IPS-15b (cell line): Measurements from ENCODE around the gene HK1.
A peak's percentile ranks its signal among the peaks of the same experiment; 100 is the strongest.

Experiments
- H3K27me3 ChIP-seq: one replicate; pipeline ENCODE4 v1.6.1; 2013; ENCODE audit warnings: low read length; ENCODE audit not compliant: control insufficient read depth, insufficient read depth
- H3K36me3 ChIP-seq: one replicate; pipeline ENCODE4 v1.6.1; 2013; ENCODE audit warnings: low read length; ENCODE audit not compliant: control insufficient read depth, insufficient read depth
- H3K4me1 ChIP-seq: one replicate; pipeline ENCODE4 v1.6.1; 2013; ENCODE audit warnings: mild to moderate bottlenecking, low read length; ENCODE audit not compliant: control insufficient read depth, insufficient read depth
- H3K4me3 ChIP-seq: one replicate; pipeline ENCODE4 v1.5.1; 2013; ENCODE audit warnings: low read depth, low read length
- H3K9ac ChIP-seq: one replicate; pipeline ENCODE4 v1.6.1; 2013; ENCODE audit warnings: low read depth, mild to moderate bottlenecking, low read length
- H3K9me3 ChIP-seq: one replicate; pipeline ENCODE4 v1.6.1; 2013; ENCODE audit warnings: mild to moderate bottlenecking, low read length; ENCODE audit not compliant: control insufficient read depth, insufficient read depth

The HK1 gene

DNA sequence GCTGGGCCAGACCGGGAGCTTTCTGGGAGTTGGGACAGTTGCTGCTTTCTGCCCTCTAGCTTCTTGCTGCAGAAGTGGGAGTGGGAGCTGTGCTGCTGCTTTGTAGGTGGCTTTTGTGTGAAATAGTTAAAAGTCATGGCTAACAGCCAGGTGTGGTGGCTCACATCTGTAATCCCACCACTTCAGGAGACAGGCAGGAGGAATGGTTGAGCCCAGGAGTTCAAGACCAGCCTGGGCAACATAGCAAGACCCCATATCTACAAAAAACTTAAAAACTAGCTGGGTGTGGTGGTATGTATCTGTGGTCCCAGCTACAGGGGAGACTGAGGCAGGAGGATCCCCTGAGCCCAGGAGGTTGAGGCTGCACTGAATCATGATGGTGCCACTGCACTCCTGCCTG lies 124.8 kb downstream of the HK1 start:
- peaks cover 26% of the 10 kb centered on the region for H3K36me3 ChIP-seq
- H3K9ac ChIP-seq, result no peak overlapping the region
- H3K9me3 ChIP-seq, result no peaks in the 10 kb centered on the region
- H3K4me1 ChIP-seq, result peaks cover 9% of the 10 kb centered on the region
- H3K4me3 ChIP-seq, result no peak overlapping the region
- peaks cover 2% of the 10 kb centered on the region for H3K27me3 ChIP-seq

DNA sequence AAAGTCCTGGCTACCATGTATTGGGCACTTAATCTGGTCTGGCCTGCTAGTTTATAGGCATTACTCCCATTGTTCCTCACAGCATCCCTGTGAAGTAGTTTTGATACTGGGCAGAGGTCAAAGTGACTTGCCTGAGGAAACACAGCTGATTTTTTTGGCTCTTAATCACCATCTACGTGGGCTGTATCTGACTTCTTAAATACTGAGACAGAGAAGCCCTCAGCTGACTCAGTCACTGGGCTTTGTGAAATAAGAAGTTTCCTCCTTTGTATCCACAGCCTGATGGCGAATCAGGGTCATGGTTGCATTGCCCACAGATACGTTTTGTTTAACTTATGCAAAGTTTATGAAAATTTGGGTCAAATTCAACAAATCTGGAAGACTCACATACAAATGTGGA lies 125.2 kb downstream of the HK1 start:
- H3K36me3 ChIP-seq, result peaks cover 23% of the 10 kb centered on the region
- peaks cover 9% of the 10 kb centered on the region for H3K4me1 ChIP-seq
- H3K9me3 ChIP-seq, result no peaks in the 10 kb centered on the region
- peaks cover 4% of the 10 kb centered on the region for H3K27me3 ChIP-seq
- H3K4me3 ChIP-seq, result no peak overlapping the region
- H3K9ac ChIP-seq, result no peak overlapping the region

DNA sequence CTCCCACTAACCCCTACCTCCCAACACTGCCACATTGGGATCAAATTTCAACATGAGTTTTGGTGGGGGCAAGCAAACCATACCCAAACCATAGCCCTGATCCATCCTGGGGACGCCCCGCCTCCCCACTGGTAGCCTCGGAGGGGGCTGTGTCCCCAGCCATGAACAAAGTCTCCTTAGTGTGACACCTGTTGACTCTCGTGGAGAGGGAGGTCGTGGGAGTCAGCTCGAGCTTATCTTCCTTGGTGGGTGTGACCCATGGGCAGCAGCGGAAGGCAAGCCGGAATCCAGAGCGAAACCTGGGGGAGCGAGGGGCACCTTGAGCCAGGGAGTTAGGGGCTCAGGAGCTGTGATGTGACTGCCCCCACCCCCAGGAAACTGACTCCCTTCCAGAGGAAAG lies 126.5 kb downstream of the HK1 start:
- Histone ChIP-seq H3K9me3 (no peaks in the 10 kb centered on the region), H3K4me1 (peaks cover 9% of the 10 kb centered on the region), H3K36me3 (peaks cover 15% of the 10 kb centered on the region), H3K9ac (no peak overlapping the region), H3K4me3 (no peak overlapping the region), H3K27me3 (peaks cover 7% of the 10 kb centered on the region)

DNA sequence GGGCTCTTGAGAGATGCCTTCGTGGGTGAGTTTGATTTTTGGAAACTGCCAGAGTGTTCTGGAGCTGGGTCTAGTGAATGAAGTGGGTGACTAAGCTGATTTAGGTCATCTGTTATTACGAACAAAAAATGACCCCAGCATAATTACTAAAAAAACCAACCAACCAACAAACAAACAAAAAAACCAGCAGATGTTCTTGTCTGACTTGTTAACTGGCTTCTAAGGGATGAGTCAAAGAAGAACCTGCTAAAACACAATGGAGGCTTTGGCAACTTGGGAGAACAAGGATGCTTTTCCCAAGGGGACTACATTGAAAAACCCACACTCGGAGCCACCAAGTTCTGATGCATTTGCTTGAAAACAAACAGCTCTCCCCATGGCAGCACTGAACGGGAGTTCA lies 126.9 kb downstream of the HK1 start:
- Histone ChIP-seq H3K4me3 (no peak overlapping the region), H3K9ac (no peak overlapping the region), H3K27me3 (peaks cover 7% of the 10 kb centered on the region), H3K36me3 (peaks cover 13% of the 10 kb centered on the region), H3K9me3 (no peaks in the 10 kb centered on the region), H3K4me1 (peaks cover 9% of the 10 kb centered on the region)

DNA sequence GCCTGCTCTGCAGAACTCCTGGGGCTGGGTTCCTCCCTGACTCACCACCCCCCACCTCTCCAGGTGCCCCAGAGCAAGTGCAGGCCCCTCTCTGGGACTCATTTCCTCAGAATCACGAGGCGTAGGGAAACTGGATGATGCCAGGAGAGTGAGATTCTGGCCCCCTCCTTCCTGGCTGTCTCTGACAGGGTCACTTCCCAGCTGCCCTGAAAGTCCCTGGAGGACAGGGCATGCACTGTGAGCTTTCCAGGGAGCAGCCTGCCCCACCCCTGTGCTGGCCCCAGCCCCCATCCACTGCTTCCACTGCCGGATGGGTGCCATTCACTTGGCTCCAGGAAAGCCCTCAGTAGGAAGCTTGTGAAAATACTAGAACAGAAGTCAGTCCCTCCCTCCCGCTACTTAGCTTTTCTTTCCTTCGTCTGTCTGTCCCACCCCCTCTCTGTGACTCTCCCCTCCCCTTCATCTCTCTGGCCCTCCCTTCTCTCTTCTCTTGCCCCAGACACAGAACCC lies 128.1 kb downstream of the HK1 start:
- no peak overlapping the region for H3K4me3 ChIP-seq
- peaks cover 9% of the 10 kb centered on the region for H3K4me1 ChIP-seq
- H3K9me3 ChIP-seq, result no peaks in the 10 kb centered on the region
- H3K36me3 ChIP-seq, result peaks cover 5% of the 10 kb centered on the region
- H3K27me3 ChIP-seq, result peaks cover 7% of the 10 kb centered on the region
- peak overlapping the region; percentile 60 for H3K9ac ChIP-seq

DNA sequence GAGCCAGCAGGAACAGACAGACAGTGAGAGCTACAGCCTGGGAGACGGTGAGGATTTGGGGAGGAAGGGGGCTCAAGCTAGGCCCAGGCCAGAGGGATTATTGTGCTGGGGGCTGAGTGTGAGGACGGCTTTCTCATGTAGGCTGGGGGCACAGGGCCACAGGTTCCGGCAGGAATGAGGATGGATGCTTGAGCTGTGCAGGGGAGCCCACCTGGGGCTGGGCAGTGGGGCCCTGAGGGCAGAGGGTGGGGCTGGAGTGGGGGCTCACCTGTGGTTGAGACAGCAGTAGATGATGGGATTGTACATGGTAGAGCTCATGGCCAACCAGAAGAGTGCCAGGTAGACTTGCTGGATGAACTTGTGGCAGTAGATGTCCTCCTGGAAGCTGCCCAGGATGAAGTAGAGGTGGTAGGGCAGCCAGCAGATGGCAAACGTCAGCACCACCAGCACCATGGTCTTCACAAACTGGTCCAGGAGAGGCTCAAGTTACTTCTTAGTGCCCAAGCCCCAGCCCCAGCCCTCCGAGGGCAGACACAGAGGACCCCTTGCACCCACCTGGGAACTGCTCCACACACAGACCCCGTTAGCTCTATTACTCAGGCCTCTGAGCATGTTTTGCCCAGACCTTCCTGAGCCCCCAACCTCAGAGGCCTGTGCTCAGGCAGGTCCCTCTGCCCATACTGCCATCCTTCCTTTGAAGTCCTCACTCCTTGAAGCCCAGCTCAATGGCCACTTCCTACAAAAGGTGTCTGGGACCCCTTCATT lies 128.7 kb downstream of the HK1 start:
- Histone ChIP-seq H3K27me3 (peaks cover 7% of the 10 kb centered on the region), H3K9ac (no peak overlapping the region), H3K4me1 (peaks cover 9% of the 10 kb centered on the region), H3K36me3 (no peaks in the 10 kb centered on the region), H3K9me3 (no peaks in the 10 kb centered on the region), H3K4me3 (no peak overlapping the region)

DNA sequence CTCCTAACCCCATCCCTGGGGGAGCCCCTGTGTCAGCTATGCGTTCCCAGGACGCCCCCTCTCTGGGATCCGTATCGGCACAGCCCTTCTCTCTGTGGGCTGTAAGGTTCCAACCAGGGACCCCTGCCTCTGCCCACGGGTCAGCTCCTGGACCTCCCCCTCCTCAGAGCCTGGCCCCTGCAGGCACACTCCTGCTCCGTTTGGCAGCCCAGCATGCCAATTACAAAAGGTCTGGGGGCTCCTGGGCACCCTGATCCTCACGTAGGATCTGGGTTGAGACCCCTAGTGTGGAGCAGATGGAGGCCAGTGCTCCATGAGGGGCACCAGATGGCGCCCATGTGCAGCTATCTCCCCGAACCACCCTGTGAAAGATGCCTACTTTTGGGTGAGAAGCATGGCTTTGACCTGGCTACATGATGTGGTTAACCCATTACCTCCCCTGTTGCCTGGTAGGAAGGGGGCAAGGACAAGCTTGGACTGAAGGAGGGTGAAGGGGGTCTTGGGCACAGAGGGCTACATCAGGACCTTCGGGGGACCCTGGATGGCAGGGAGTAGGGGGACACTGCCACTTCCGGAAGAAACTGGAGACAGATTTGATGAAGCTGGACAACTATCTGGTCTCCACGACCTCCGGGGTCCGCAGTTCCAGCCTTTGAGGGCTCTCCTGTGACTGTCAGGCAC lies 129.5 kb downstream of the HK1 start:
- Histone ChIP-seq H3K9me3 (no peaks in the 10 kb centered on the region), H3K36me3 (no peaks in the 10 kb centered on the region), H3K4me3 (no peak overlapping the region), H3K9ac (no peak overlapping the region), H3K4me1 (peaks cover 9% of the 10 kb centered on the region), H3K27me3 (peaks cover 7% of the 10 kb centered on the region)

DNA sequence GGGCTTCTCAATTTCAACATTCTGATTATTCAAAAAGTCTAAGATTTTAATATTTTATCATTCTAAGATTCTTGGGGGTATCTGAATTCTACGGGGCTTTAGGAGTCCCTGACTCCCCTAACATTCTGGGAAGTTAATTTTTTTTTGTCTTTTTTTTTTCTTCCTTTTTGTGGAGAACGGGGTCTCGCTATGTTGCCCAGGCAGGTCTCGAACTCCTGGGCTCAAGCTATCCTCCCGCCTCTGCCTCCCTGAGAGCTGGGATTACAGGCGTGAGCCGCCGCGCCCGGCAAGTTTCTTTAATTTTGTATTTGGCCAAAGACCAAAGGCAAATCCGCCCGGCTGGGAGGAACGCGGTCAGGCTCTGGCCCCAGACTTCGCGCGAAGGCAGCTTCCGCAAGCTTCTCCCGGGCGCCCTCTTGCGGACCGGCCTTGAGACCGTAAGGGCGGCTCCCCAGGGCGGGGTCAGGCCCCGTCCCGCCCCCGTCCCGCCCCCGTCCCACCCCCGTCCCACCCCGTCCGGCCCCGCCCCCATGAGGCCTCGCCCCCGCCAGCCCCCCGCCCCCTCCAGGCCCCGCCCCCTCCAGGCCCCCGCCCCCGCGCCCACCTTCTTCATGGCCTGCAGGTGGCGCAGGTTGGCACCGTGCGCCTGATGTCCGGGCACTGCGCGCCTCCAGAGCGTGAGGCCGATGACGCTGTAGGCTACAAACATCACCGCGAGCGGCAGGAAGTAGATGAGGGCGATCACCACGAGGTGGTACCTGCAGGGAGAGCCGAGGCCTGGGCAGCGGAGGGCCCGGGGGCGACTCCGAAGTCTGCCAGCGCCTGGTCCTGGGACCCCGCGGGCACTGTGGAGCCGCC lies 130.3 kb downstream of the HK1 start:
- no peaks in the 10 kb centered on the region for H3K9me3 ChIP-seq
- no peaks in the 10 kb centered on the region for H3K36me3 ChIP-seq
- H3K4me1 ChIP-seq, result peaks cover 9% of the 10 kb centered on the region
- H3K9ac ChIP-seq, result peak overlapping the region; percentile 47
- H3K27me3 ChIP-seq, result peaks cover 7% of the 10 kb centered on the region
- H3K4me3 ChIP-seq, result peak overlapping the region; percentile 41

DNA sequence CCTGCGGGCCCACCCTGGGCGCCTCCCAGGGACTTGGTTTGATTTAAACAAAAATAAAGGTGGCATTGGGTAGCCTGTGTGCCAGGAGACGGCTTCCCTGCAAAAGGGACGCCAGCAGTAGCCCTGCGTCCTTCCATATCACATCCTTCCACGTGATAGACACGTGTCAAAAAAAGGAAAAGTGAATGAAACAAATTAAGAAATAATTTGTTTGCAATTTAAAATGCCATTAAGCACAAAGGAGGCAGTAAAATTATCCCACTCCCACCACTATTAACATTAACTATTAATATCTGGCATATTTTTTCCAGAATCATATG lies 130.8 kb downstream of the HK1 start:
- Histone ChIP-seq H3K36me3 (no peaks in the 10 kb centered on the region), H3K4me3 (peak overlapping the region; percentile 41), H3K9me3 (no peaks in the 10 kb centered on the region), H3K27me3 (peaks cover 7% of the 10 kb centered on the region), H3K4me1 (peaks cover 9% of the 10 kb centered on the region), H3K9ac (peak overlapping the region; percentile 47)

DNA sequence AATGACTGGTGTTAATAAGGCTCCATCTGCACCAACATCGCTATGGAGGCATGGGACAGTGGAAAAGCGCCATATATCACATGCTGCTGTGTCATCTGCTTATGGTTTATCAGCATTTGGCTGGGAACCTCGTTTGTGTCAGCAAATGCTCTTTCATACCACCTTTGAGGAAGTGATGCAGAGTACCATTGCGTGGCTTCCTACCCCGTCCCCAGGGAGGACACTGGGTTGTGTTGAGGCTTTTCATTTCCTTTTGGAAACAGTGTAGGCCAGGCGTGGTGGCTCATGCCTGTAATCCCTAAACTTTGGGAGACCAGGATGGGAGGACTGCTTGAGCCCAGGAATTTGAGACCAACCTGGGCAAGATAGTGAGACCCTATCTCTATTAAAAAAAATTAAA lies 131.7 kb downstream of the HK1 start:
- peaks cover 9% of the 10 kb centered on the region for H3K4me1 ChIP-seq
- no peak overlapping the region for H3K9ac ChIP-seq
- peaks cover 7% of the 10 kb centered on the region for H3K27me3 ChIP-seq
- H3K9me3 ChIP-seq, result no peaks in the 10 kb centered on the region
- no peaks in the 10 kb centered on the region for H3K36me3 ChIP-seq
- H3K4me3 ChIP-seq, result no peak overlapping the region

DNA sequence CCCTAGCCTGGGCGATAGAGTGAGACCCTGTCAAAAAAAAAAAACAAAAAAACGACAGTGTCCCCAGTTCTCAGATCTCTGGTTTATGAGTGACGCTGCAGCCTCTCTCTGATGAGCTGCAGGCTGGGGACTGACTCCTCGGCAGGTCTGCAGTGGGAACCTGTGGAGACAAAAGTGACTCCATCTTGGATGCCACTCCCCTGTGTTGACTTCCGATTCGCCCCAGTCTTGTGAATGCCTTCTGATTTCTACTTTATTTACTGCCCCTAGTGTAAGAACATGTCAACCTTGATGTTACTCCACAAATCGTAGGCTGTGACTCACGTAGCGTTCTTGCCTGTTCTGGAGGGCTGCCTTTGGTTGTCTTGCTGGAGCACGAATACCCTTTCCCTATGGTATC lies 132.2 kb downstream of the HK1 start:
- no peaks in the 10 kb centered on the region for H3K36me3 ChIP-seq
- no peak overlapping the region for H3K4me3 ChIP-seq
- H3K4me1 ChIP-seq, result peaks cover 6% of the 10 kb centered on the region
- H3K9ac ChIP-seq, result no peak overlapping the region
- H3K27me3 ChIP-seq, result peaks cover 7% of the 10 kb centered on the region
- H3K9me3 ChIP-seq, result no peaks in the 10 kb centered on the region
